ENCODE results near the gene GLUL. TPM values are rescaled to one million over a fixed set of nuclear protein-coding genes. Genes with fewer than 3 reads are reported as not detected.

The GLUL gene
- total and polyA plus RNA-seq, 9 donors = 587 to 1,338 (median 1,017) TPM

DNA sequence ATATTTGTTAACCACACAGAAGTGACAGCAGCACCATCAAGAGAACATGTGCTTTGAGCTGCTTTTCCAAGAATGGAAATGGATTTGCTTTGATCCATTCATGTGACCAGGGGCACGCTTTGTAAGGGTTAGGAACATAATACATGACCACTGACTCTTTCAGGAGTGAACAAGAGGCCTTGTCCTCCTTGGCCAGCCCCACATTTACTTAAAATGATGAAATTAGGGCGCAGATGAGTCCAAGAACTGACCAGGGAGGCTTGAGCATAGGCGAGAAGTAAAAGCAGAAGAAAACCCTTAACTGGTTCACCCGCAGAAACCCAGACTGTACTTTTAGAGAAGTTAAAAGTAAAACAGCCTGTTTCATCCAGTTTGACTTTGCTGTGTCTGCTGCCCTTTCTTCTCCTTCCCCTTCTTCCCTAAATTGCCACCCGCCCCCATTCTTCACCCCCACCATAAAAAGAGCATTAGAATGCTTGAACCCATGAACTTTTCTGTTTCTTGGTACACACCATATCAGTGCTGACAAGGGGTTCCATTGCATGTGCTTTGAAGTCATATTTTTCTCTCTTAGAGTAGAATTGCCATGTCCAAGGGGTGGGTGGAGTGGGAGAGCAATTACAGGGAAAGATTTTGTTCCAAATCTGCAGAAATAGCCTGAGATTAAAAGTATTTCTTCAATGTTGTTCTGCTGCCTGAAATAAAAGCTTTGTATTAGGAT, 2.6 kb upstream of the GLUL start:
- TF ChIP-seq EP300 (IDR thresholded peaks at IDR 0.05) (no peak), CTCF (IDR thresholded peaks at IDR 0.05) (no peak), POLR2A (IDR thresholded peaks at IDR 0.05) (no peak)
- Histone ChIP-seq H3K27ac (peak overlapping the region in 1 of 2 donors; percentile 53), H3K27me3 (no peaks in the 10 kb centered on the region), H3K4me1 (ENCODE audit: insufficient read depth) (peaks cover 4% of the 10 kb centered on the region), H3K4me3 (no peak overlapping the region), H3K9me3 (no peaks in the 10 kb centered on the region), H3K36me3 (no peaks in the 10 kb centered on the region)
- WGBS, 3 donors = 44 to 76% (median 63%) methylated on average over 5 of the region's 5 CpGs
- intact Hi-C loops (cut with DNase I) = loop anchor here (2.0 to 10.0 kb wide), 5 partner anchors 187 to 309 kb away; no protein-coding TSS in a partner anchor
- DNase-seq = no peak

DNA sequence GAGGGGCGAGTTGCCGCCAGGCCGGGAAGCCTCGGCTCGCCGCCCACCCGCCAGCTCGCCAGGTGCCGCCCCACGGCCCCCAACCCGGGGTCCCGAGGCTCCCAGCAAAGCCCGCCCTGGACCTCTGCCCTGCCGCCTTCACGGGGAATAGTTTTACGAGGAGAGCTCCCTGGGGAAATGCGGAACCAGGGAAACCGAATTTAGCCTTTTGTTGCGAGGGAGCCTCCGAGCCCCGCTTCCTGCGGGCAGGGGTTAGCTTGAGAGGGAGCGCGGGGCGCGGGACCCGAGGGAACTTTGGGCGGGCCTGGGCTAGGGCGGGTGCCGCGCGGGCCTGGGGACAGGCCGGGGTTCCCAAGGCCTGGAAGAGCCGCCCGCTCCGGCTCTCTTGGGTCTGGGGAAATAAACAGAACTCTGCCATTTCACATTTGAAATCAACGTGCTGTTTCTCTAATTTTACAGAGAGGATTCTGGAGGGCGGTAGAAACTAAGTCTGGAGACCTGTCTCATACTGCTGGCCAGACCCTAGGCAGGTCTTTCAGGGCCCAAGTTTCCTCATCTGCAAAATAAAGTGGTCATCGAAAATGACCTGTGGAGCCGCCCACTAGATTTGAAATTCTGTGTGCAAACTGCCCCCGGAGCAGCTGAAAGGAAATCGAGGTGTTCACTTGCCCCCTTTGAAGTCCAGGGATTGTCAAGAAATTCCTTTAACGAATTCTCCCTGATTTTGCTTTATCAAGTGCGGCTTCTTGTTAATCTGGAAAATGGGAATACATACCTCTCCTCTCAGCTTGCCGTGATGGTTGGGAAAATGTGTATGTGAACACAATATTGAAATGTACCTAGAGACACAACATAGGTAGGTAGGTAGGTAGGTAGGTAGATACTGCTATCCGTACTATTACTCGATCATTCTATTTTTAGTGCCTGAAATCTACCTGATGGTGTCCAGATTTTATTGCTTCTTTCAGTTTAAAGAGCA, 749 bp upstream of the GLUL start:
- Histone ChIP-seq H3K4me1 (ENCODE audit: insufficient read depth) (peaks cover 8% of the 10 kb centered on the region), H3K9me3 (no peaks in the 10 kb centered on the region), H3K36me3 (no peaks in the 10 kb centered on the region), H3K4me3 (peak overlapping the region; percentile 88), H3K27me3 (no peaks in the 10 kb centered on the region), H3K27ac (peak overlapping the region; percentile 93 to 95)
- WGBS, 3 donors = 13 to 15% (median 13%) methylated on average over 44 to 47 of the region's 47 CpGs
- intact Hi-C loops (cut with DNase I) = loop anchor here in 3 of 4 donors (5.0 to 10.0 kb wide), 3 partner anchors 185 to 308 kb away; no protein-coding TSS in a partner anchor
- TF ChIP-seq CTCF (IDR thresholded peaks at IDR 0.05) (no peak), EP300 (IDR thresholded peaks at IDR 0.05) (no peak), POLR2A (IDR thresholded peaks at IDR 0.05) (no peak)
- peak in 1 of 5 donors; percentile 35 for DNase-seq

GRCh38 chr1:182391028-182391361, 595 bp downstream of the GLUL start:
- no peak for DNase-seq
- WGBS, 3 donors = 0 to 1% (median 0%) methylated on average over 22 to 35 of the region's 35 CpGs
- Histone ChIP-seq H3K9me3 (no peaks in the 10 kb centered on the region), H3K27me3 (no peaks in the 10 kb centered on the region), H3K27ac (peak overlapping the region; percentile 93 to 95), H3K4me1 (ENCODE audit: insufficient read depth) (peaks cover 7% of the 10 kb centered on the region), H3K4me3 (peak overlapping the region; percentile 88), H3K36me3 (no peaks in the 10 kb centered on the region)
- TF ChIP-seq EP300 (IDR thresholded peaks at IDR 0.05) (no peak), POLR2A (IDR thresholded peaks at IDR 0.05) (no peak), CTCF (IDR thresholded peaks at IDR 0.05) (no peak)
- intact Hi-C loops (cut with DNase I) = loop anchor here (2.0 to 10.0 kb wide), 4 partner anchors 184 to 306 kb away; no protein-coding TSS in a partner anchor

- TF ChIP-seq POLR2A (IDR thresholded peaks at IDR 0.05) = no peak
- TF ChIP-seq EP300 (IDR thresholded peaks at IDR 0.05) = no peak
- no peak for TF ChIP-seq CTCF (IDR thresholded peaks at IDR 0.05)
- intact Hi-C loops (cut with DNase I) = loop anchor here (2.0 to 10.0 kb wide), 4 partner anchors 182 to 305 kb away; no protein-coding TSS in a partner anchor
- Histone ChIP-seq H3K9me3 (no peaks in the 10 kb centered on the region), H3K36me3 (no peaks in the 10 kb centered on the region), H3K4me3 (peak overlapping the region; percentile 88), H3K27me3 (no peaks in the 10 kb centered on the region), H3K27ac (peak overlapping the region; percentile 93 to 95), H3K4me1 (ENCODE audit: insufficient read depth) (peaks cover 11% of the 10 kb centered on the region)
- 1% methylated on average over 13 of the region's 13 CpGs for WGBS, 3 donors
- DNase-seq = peak in 2 of 5 donors; percentile 34 to 43
These were observed 2.0 kb downstream of the GLUL start for GRCh38 chr1:182389619-182390047.

Data from ovary (tissue), 9 donors.